ENCODE measurements around the gene CCDC40. TPM values are rescaled to one million over a fixed set of nuclear protein-coding genes. Genes with fewer than 3 reads are reported as not detected.
"Not testable (repeated sequence)": the region's sequence is repeated elsewhere in the genome, so short reads cannot be mapped to it uniquely, and the experiment has no call there.

CCDC40 gene
- total RNA-seq, 4 donors from 2014 or later: 2.8 to 54.5 (median 7.8) TPM

DNA sequence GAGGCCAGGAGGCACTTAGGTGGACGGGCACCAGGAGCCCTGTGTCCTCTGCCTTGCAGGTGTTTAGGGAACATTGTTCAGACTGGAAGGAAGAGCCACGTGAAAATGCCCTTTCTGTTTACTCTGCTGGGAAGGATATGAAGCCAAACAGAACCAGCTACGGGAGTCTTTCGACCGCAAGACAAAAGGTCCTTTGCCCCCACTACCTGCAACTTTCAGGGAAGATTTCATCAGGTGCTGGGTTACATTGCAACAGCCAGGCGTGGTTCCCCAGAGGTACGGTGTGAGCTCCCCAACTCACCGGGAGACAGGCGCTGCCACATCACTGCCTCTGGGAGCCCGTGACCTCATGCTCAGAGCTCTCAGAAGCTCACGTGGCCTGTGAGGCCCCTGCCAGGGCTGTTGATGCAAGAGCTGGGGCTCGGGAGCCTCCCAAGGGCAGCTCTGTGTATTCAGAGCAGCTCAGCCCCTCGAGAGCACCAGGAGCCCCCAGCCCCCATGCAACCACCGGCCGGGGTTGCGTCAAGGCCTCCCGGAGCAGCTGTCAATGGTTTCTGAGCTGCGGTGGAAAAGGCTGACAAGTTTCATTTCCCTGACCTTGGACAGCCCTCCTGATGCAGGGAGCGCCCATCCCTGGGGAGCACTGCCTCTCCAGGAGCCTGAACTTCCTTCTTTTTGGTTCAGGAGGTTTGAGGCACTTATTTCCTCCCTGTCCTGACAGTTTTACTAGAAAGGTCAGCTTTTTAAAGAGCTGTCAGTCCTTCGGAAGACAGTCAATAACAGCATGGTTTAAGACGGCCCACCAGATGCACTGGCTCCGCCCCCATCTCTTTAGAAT is 42.8 kb upstream of the CCDC40 start:
- H3K36me3 ChIP-seq: no peaks in the 10 kb centered on the region
- peak; percentile 43 to 88 (median 69) for DNase-seq
- peak overlapping the region in 2 of 4 donors; percentile 17 to 45 for H3K27ac ChIP-seq
- H3K9me3 ChIP-seq: no peaks in the 10 kb centered on the region
- TF ChIP-seq POLR2A (IDR thresholded peaks at IDR 0.05): peak in 1 of 2 donors; percentile 20
- TF ChIP-seq, protein P1, sequence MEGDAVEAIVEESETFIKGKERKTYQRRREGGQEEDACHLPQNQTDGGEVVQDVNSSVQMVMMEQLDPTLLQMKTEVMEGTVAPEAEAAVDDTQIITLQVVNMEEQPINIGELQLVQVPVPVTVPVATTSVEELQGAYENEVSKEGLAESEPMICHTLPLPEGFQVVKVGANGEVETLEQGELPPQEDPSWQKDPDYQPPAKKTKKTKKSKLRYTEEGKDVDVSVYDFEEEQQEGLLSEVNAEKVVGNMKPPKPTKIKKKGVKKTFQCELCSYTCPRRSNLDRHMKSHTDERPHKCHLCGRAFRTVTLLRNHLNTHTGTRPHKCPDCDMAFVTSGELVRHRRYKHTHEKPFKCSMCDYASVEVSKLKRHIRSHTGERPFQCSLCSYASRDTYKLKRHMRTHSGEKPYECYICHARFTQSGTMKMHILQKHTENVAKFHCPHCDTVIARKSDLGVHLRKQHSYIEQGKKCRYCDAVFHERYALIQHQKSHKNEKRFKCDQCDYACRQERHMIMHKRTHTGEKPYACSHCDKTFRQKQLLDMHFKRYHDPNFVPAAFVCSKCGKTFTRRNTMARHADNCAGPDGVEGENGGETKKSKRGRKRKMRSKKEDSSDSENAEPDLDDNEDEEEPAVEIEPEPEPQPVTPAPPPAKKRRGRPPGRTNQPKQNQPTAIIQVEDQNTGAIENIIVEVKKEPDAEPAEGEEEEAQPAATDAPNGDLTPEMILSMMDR (IDR thresholded peaks at IDR 0.05): no peak
- peaks cover 10 to 55% (median 21%) of the 10 kb centered on the region in 4 donors for H3K4me1 ChIP-seq
- H3K27me3 ChIP-seq: no peaks in the 10 kb centered on the region
- H3K4me3 ChIP-seq: peak overlapping the region in 1 of 4 donors; percentile 11

DNA sequence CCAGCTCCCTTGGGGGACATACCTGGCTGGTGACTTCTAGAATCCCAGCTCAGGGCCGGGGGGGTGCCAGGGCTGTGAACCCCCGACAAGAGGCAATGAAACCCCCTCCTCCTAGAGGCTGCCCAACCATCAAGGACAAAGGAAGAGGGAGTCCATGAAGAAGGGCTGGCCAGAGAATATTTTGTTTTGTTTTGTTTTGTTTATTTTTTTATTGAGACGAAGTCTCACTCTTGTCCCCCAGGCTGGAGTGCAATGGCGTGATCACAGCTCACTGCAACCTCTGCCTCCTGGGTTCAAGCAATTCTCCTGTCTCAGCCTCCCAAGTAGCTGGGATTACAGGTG is 42.2 kb upstream of the CCDC40 start:
- DNase-seq, H3K9me3 ChIP-seq, H3K4me3 ChIP-seq, H3K36me3 ChIP-seq, H3K27me3 ChIP-seq: not testable (repeated sequence)
- Histone ChIP-seq H3K27ac (peak overlapping the region in 1 of 4 donors; percentile 45), H3K4me1 (peaks cover 10 to 49% (median 20%) of the 10 kb centered on the region in 4 donors)

DNA sequence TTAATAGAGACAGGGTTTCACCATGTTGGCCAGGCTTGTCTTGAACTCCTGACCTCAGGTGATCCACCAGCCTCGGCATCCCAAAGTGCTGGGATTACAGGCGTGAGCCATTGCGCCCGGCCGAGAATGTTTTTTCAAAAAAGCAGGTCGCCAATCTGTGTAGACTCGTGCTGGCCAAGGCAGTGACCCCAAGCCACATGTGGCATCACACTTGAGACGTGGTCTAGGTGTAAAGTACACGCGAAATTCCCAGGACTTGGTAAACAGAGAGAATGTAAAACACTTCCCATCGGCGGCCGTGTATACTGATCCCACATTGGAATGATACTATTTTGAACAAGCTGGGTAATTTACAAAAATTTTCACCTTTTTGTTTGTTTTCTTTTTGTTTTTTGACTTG is 41.8 kb upstream of the CCDC40 start:
- Histone ChIP-seq H3K36me3 (no peaks in the 10 kb centered on the region), H3K9me3 (no peaks in the 10 kb centered on the region), H3K27me3 (no peaks in the 10 kb centered on the region), H3K4me3 (no peak overlapping the region), H3K27ac (no peak overlapping the region), H3K4me1 (peaks cover 10 to 45% (median 20%) of the 10 kb centered on the region in 4 donors)
- no peak for TF ChIP-seq POLR2A (IDR thresholded peaks at IDR 0.05)
- TF ChIP-seq, protein P1 (IDR thresholded peaks at IDR 0.05): no peak
- DNase-seq: no peak

DNA sequence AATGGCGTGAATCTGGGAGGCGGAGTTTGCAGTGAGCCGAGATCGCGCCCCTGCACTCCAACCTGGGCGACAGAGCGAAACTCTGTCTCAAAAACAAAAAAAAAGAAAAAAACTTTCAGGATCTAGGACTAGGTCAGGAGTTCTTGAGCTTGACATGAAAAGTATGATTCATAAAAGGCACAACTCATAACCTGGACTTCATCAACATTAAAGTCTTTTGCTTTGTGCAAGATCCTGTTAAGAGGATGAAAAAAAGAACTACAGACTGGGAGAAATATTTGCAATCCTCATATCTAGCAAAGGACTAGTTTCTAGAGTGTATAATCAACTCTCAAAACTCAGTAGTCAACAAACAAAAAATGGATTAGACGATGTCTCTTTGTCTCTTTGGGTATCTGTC is 40.7 kb upstream of the CCDC40 start:
- no peak for DNase-seq
- no peaks in the 10 kb centered on the region for H3K36me3 ChIP-seq
- TF ChIP-seq, protein P1 (IDR thresholded peaks at IDR 0.05): no peak
- TF ChIP-seq POLR2A (IDR thresholded peaks at IDR 0.05): no peak
- H3K4me1 ChIP-seq: peaks cover 10 to 35% (median 20%) of the 10 kb centered on the region in 4 donors
- H3K4me3 ChIP-seq: no peak overlapping the region
- H3K27me3 ChIP-seq: no peaks in the 10 kb centered on the region
- H3K9me3 ChIP-seq: no peaks in the 10 kb centered on the region
- no peak overlapping the region for H3K27ac ChIP-seq

DNA sequence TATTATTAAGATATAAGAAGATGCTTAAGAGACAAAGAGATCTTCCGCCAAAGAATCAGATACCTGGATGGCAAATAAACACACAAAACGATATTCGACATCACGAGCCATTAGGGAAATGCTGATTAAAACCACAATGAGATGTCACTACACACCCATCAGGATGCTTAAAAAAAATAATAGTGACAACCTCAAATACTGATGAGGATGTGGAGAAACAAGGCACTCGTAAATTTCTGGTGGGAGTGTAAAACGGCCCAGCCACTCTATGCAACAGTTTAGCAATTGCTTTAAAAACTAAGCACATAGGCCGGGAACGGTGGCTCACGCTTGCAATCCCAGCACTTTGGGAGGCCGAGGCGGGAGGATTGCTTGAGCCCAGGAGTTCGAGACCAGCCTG is 40.2 kb upstream of the CCDC40 start:
- peaks cover 10 to 29% (median 18%) of the 10 kb centered on the region in 4 donors for H3K4me1 ChIP-seq
- no peaks in the 10 kb centered on the region for H3K36me3 ChIP-seq
- peak overlapping the region in 2 of 4 donors; percentile 57 to 73 for H3K27ac ChIP-seq
- no peaks in the 10 kb centered on the region for H3K27me3 ChIP-seq
- no peaks in the 10 kb centered on the region for H3K9me3 ChIP-seq
- no peak overlapping the region for H3K4me3 ChIP-seq
- no peak for DNase-seq
- no peak for TF ChIP-seq POLR2A (IDR thresholded peaks at IDR 0.05)
- TF ChIP-seq, protein P1 (IDR thresholded peaks at IDR 0.05): no peak

DNA sequence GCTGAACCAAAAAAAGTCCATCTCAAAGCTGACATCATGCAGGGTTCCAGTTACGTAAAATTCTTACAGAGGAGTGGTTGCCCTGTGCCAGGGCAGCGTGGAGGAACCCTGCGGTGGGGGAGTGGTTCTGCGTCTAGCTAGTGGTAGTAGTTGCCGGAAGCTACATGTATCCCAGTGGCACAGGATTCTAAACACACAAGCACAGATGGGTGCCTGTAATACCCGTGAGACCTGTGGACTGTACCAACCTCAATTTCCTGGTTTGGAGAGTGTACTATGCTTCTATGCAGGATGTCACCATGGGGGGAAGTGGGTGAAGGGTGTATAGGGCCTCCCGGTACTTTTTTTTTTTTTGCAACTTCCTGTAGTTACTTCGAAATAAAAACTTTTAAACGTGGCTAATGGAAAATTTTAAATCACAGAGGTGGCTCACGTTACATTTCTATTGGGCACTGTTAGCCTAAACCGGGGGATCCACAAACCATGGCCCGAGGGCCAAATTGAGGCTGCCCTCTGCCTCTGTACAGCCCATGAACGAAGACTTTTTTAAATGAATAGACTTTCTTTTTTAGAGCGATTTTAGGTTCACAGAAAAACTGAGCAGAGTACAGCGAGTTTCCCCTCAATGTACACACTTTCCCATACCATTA is 39.3 kb upstream of the CCDC40 start:
- no peaks in the 10 kb centered on the region for H3K27me3 ChIP-seq
- DNase-seq: peak in 2 of 3 donors; percentile 82 to 83
- H3K4me3 ChIP-seq: no peak overlapping the region
- H3K4me1 ChIP-seq: peaks cover 5 to 21% (median 13%) of the 10 kb centered on the region in 4 donors
- H3K36me3 ChIP-seq: no peaks in the 10 kb centered on the region
- peak overlapping the region; percentile 57 to 73 (median 67) for H3K27ac ChIP-seq
- TF ChIP-seq, protein P1 (IDR thresholded peaks at IDR 0.05): no peak
- TF ChIP-seq POLR2A (IDR thresholded peaks at IDR 0.05): no peak
- H3K9me3 ChIP-seq: no peaks in the 10 kb centered on the region

Data from Peyer's patch (tissue), 4 donors.